ENCODE results near the gene GPR45.

- TF ChIP-seq EZH2 (optimal IDR thresholded peaks at IDR 0.05; ENCODE audit: low read depth, low read length) (no peak), CTCF (IDR thresholded peaks at IDR 0.05; ENCODE audit: low read length) (no peak)
Observed at GRCh38 chr2:105288133-105288532, 46.6 kb downstream of the GPR45 start.
